Measurements from ENCODE around the gene KIF19. TPM values are rescaled to one million over a fixed set of nuclear protein-coding genes. Genes with fewer than 3 reads are reported as not detected.

Gene KIF19
- total RNA-seq, 8 experiments from 2014 or later = 0.11 to 3.3 (median 1.2) TPM; not detected in 2

DNA sequence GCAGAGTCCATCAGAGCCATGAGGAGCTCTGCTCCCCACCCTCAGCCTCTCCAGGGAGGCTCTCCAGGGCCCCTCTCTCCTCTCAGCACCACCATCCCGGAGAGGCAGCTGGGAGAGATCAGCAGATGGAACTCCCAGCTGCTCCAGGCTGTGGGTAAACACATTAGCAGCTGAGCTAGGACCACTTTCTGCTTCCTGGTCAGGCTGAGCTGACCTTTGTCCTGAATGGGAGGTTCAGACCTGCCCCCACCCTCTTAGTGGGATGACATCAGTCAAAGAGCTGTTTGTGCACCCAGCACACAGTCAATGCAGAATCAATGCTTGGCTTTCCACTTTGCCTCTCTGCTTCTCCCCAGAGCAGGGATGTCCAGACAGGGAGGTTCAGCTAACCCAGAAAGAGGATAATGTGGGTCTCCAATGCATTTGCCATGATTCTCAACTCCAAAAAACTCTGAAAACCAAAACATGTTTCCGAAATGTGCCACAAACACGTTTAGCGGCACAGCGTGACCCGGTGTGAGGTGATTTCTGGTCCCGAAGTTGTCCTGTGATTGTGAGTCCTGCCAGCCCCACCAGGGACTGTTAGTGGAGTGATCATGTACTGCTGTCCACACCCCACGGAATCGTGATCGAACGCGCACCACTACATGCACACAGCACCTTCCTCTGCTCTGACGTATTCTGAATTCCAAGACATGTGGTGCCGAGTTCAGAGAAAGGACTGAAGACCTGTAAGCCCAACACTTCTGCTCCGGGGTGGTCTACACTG, 48.0 kb downstream of the KIF19 start:
- Histone ChIP-seq H3K27ac (peak overlapping the region; percentile 48 to 86), H3K4me1 (replicated peaks in 1 of 2) (peaks cover 13 to 22% of the 10 kb centered on the region in 2 donors), H3K4me3 (no peak overlapping the region)
- 40 to 90% (median 67%) methylated on average over 1 to 3 of the region's 15 CpGs; no CpG with 5 or more reads in 6 of the 10 experiments for WGBS, 10 experiments
- peak in 5 of 8 experiments; percentile 85 to 92 (median 90) for ATAC-seq (replicated peaks in 6 of 8)
- in situ Hi-C loops (cut with MboI; ENCODE audit: low pct_unique_long_range_greater_than_20kb in 2 of 9, low sequenced_read_pairs in 9 of 9, unreplicated experiment in 9 of 9) = loop anchor here in 5 of 9 experiments (10.0 to 25.0 kb wide), 3 partner anchors 71 to 162 kb away; partner anchors contain the start of genes RPL38 (in 2 of the 5) and TTYH2 (in 2 of the 5)

DNA sequence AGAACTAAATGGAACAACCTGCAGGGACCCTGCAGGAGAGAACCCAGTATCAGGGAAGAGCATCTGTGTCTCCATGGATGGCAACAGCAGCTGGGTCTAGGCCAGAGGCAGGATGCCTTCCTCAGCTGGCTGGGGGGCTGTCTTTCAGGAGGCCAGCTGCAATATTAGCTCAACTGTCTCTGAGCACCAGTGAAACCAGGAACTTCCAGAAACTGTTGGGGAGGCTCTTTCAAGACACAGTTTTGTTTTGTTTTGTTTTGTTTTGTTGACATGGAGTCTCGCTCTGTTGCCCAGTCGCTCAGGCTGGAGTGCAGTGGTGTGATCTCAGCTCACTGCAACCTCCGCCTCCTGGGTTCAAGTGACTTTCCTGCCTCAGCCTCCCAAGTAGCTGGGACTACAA, 48.8 kb downstream of the KIF19 start:
- H3K27ac ChIP-seq = peak overlapping the region in 1 of 2 donors; percentile 86
- ATAC-seq (replicated peaks in 6 of 8) = no peak
- 30 to 100% (median 86%) methylated on average over 1 to 3 of the region's 3 CpGs; no CpG with 5 or more reads in 2 of the 10 experiments for WGBS, 10 experiments
- H3K4me3 ChIP-seq = no peak overlapping the region
- in situ Hi-C loops (cut with MboI; ENCODE audit: low pct_unique_long_range_greater_than_20kb in 2 of 9, low sequenced_read_pairs in 9 of 9, unreplicated experiment in 9 of 9) = loop anchor here in 5 of 9 experiments (10.0 to 25.0 kb wide), 3 partner anchors 70 to 163 kb away; partner anchors contain the start of genes RPL38 (in 2 of the 5) and TTYH2 (in 2 of the 5)
- peaks cover 14 to 21% of the 10 kb centered on the region in 2 donors for H3K4me1 ChIP-seq (replicated peaks in 1 of 2)

DNA sequence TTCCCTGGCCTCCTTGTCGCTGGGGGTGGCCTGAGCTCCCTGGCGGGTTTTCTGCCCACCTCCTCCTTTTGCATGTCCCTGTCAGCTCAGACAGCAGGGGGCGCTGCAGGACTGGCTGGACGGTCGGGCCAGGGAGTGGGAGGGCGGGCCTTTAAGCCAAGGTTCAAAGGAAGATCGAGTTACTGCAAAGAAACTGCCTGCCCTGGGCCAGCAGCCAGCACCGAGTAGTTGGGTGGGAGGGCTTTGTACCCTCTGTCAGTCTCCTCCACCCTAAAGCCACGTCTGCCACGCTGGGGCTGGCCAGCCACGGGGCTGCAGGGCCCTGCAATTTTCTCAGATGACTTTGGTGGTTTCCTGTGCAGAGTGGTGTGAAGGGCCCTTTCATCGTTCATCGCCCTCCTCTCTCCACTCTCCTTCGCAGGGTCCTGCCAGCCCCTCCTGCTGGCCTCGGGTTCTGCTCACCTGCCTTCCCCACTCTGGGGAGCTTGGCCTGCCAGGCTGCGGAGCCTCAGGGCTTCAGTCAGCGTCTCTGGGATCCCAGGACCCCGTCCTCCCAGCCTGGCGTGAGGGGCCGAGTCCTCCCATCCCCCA, 53.6 kb downstream of the KIF19 start:
- Histone ChIP-seq H3K27ac (no peak overlapping the region), H3K4me3 (no peak overlapping the region), H3K4me1 (replicated peaks in 1 of 2) (peaks cover 3 to 13% of the 10 kb centered on the region in 2 donors)
- ATAC-seq (replicated peaks in 6 of 8) = peak; percentile 94 to 98 (median 96)
- 30% methylated on average over 2 of the region's 20 CpGs; no CpG with 5 or more reads in 9 of the 10 experiments for WGBS, 10 experiments
- in situ Hi-C loops (cut with MboI; ENCODE audit: low pct_unique_long_range_greater_than_20kb in 2 of 9, low sequenced_read_pairs in 9 of 9, unreplicated experiment in 9 of 9) = loop anchor here in 3 of 9 experiments (10.0 kb wide), 2 partner anchors 65 to 75 kb away; no protein-coding TSS in a partner anchor

DNA sequence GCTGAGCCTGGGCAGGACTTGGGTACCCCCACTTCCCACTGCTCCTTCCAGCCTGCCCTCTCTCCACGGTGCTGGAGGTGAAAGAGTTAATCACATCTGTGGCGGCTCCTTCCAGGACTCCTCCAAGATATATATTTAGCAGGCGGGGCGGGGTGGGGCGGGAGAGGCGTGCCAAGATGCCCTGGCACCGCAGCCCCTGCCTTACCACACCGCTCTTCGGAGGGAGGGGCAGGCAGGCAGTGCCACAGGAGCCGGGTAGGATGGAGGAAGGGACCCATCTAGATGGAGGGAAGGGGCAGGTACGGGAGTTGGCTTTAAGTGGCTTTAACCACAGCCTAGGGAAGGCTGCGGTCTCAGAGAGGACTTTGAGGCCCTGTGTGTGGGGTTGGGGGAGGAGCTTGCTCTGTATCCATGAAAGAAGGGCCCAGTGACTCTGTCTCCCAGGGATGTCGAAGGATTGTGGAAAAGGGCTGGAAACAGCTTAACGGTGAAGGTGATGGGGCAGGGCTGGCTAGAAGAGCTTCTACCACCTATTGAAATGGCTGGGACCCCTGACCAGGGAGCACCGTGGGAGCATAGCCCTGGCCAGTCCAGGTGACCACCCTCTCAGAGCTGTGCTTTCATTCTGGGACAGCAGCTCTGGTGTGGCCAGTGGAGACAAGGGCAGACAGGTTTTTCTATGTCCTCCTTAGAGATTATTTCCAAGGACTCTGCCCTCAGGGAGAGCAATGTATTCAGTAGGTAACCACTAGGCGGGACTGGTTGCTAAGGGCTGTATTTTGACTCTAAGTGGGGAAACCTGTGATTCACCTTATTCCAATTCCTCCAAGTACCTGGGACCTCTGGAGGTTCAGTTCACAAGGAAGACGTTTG, 54.3 kb downstream of the KIF19 start:
- ATAC-seq (replicated peaks in 6 of 8) = peak; percentile 4 to 35 (median 18)
- 40 to 100% (median 76%) methylated on average over 1 to 2 of the region's 17 CpGs; no CpG with 5 or more reads in 6 of the 10 experiments for WGBS, 10 experiments
- Histone ChIP-seq H3K4me3 (no peak overlapping the region), H3K27ac (no peak overlapping the region), H3K4me1 (replicated peaks in 1 of 2) (peaks cover 3 to 12% of the 10 kb centered on the region in 2 donors)
- in situ Hi-C loops (cut with MboI; ENCODE audit: low pct_unique_long_range_greater_than_20kb in 2 of 9, low sequenced_read_pairs in 9 of 9, unreplicated experiment in 9 of 9) = no loop called here

DNA sequence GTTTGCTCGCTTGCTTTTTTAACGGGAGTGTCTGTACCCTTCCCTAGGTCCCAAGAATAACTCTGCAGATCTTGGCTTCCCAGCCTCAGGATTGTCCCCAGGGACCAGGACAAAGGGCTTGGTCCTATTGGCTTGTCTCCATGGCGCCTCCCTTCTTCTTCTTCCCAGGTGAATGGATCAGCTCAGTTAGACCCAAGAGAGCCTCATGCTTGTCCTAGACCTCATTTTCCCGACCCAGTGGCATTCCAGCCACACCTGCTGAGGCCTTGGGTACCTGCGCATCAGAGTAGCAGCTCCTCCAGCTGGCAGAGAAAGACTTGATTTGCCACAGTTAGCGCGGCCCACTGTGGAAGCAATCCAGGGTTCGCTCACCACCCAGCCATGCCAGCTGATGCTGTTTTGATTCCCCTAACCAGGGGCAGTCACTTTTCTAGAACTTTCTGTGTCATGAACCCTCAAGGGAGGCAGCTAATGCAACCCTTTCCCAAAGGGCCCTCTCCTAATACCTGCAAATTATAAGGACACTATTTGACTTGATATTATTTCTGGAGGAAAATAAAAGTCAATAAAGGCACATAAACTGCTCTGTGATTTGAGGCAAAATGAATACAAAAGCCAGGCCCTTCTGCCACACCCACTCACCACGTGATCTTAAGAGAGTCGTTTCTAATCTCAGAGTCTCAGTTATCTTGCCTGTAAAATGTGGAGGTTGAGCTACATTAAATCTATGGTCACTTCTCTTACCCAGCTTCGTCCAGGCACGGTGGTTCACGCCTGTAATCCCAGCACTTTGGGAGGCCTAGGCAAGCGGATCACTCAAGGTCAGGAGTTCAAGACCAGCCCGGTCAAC, 55.2 kb downstream of the KIF19 start:
- in situ Hi-C loops (cut with MboI; ENCODE audit: low pct_unique_long_range_greater_than_20kb in 2 of 9, low sequenced_read_pairs in 9 of 9, unreplicated experiment in 9 of 9) = no loop called here
- WGBS, 10 experiments = 8 to 100% (median 84%) methylated on average over 1 to 9 of the region's 15 CpGs
- H3K4me3 ChIP-seq = no peak overlapping the region
- H3K27ac ChIP-seq = no peak overlapping the region
- ATAC-seq (replicated peaks in 6 of 8) = no peak
- H3K4me1 ChIP-seq (replicated peaks in 1 of 2) = peaks cover 3 to 12% of the 10 kb centered on the region in 2 donors

DNA sequence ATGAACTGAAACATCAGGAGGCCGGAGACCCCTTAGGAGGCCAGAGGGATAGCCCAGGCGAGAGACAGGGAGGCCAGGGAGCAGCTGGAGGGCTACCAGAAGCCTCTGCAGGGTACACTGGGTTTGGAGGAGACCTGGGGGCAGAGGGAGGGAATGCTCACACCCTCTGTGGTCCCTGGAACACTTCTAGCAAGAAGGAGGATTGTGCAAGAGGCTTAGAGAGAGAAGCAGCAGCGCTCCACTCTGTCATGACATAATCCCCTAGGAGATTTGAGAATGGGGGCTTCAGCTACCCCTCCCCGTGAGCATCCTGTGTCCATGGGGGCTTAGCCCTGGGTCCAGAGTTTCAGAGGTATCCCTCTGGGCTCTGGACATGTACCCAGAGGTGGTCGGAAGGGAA, 57.1 kb downstream of the KIF19 start:
- WGBS, 10 experiments = 89 to 100% methylated on average over 1 to 3 of the region's 5 CpGs; no CpG with 5 or more reads in 8 of the 10 experiments
- in situ Hi-C loops (cut with MboI; ENCODE audit: low pct_unique_long_range_greater_than_20kb in 2 of 9, low sequenced_read_pairs in 9 of 9, unreplicated experiment in 9 of 9) = no loop called here
- Histone ChIP-seq H3K4me3 (no peak overlapping the region), H3K27ac (no peak overlapping the region), H3K4me1 (replicated peaks in 1 of 2) (peaks cover 3 to 12% of the 10 kb centered on the region in 2 donors)
- no peak for ATAC-seq (replicated peaks in 6 of 8)

DNA sequence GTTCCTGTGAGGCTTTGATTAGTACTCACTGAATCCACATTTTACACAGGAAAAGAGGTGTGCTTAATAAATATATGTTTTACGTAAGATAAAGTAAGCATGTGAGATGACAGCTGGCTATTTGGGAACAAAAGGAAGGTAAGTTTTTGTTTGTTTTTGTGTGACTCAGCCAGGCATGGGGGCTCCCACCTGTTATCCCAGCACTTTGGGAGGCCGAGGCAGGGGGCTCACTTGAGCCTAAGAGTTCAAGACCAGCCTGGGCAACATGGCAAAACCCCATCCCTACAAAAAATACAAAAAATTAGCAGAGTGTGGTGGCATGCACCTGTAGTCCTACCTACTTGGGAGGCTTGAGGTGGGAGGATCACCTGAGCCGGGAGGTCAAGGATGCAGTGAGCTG, 59.2 kb downstream of the KIF19 start:
- WGBS, 10 experiments = 47 to 100% (median 82%) methylated on average over 2 to 3 of the region's 3 CpGs
- ATAC-seq (replicated peaks in 6 of 8) = no peak
- Histone ChIP-seq H3K4me3 (no peak overlapping the region), H3K4me1 (replicated peaks in 1 of 2) (peaks cover 0 to 4% of the 10 kb centered on the region in 2 donors), H3K27ac (no peak overlapping the region)
- in situ Hi-C loops (cut with MboI; ENCODE audit: low pct_unique_long_range_greater_than_20kb in 2 of 9, low sequenced_read_pairs in 9 of 9, unreplicated experiment in 9 of 9) = no loop called here

DNA sequence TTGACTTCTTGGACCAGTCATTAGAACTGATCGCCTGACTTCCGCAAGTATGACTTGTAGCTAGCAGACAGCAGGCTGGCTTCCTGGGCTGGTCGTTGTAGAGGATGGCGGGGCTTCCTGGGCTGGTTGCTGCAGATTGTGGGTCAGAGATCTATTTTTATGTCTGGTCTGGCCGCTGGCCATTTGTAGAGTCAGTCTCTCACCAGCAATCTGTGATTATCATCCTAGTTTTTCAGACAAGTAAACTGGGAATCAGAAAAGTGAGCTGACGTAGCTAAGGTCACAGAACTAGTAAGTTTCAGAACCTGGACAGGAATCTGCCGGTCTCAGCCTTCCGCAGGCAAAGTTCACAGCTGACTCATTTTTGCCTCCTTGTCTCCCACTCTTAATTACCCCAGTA, 60.4 kb downstream of the KIF19 start:
- ATAC-seq (replicated peaks in 6 of 8) = no peak
- Histone ChIP-seq H3K4me3 (no peak overlapping the region), H3K27ac (no peak overlapping the region), H3K4me1 (replicated peaks in 1 of 2) (no peaks in the 10 kb centered on the region)
- 0 to 92% (median 79%) methylated on average over 1 to 7 of the region's 8 CpGs; no CpG with 5 or more reads in 2 of the 10 experiments for WGBS, 10 experiments
- in situ Hi-C loops (cut with MboI; ENCODE audit: low pct_unique_long_range_greater_than_20kb in 2 of 9, low sequenced_read_pairs in 9 of 9, unreplicated experiment in 9 of 9) = no loop called here

DNA sequence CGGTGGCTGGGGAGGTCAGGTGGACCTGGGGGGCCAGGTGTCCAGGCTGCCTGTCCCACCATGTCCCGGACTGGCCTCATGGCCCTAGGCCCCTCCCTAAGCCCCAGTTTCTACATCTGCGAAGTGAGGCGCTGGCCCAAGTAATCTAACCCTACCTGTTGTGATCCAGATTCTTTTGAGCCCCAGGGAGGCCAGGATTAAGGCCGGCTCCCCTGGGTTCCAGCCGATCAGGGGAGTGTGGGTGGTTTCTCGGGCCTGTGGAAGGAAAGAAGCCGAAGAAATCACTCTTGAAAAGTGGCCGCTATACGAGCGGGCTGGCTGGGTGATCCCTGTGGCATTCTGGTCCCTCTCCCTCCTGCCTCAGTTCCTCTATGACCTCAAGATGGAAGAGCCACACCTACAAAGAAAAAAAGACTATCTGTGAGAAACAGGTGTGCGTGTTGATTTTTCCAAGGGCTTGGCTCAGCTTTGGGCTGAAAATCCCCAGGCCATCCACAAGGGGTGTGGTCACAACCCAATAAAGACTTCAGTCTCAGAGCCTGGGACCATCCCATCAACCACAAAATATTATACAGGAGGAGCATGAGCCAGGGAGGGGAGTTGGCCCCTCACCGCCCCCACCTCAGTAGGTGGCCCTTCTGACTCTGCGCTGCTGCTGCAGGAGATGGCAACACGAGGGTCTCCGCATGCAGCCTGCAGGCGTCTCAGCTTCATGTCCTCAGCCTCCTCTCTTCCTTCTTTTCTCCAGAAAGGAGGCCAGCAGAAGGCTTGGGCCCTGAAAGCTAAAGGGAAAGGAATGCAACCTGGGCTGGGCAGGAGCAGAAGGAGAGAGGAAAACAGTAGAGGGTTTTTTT, 61.6 kb downstream of the KIF19 start:
- no peak overlapping the region for H3K4me3 ChIP-seq
- no peak overlapping the region for H3K27ac ChIP-seq
- WGBS, 10 experiments = 20 to 88% (median 67%) methylated on average over 1 to 12 of the region's 17 CpGs; no CpG with 5 or more reads in 2 of the 10 experiments
- no peak for ATAC-seq (replicated peaks in 6 of 8)
- in situ Hi-C loops (cut with MboI; ENCODE audit: low pct_unique_long_range_greater_than_20kb in 2 of 9, low sequenced_read_pairs in 9 of 9, unreplicated experiment in 9 of 9) = no loop called here
- no peaks in the 10 kb centered on the region for H3K4me1 ChIP-seq (replicated peaks in 1 of 2)

DNA sequence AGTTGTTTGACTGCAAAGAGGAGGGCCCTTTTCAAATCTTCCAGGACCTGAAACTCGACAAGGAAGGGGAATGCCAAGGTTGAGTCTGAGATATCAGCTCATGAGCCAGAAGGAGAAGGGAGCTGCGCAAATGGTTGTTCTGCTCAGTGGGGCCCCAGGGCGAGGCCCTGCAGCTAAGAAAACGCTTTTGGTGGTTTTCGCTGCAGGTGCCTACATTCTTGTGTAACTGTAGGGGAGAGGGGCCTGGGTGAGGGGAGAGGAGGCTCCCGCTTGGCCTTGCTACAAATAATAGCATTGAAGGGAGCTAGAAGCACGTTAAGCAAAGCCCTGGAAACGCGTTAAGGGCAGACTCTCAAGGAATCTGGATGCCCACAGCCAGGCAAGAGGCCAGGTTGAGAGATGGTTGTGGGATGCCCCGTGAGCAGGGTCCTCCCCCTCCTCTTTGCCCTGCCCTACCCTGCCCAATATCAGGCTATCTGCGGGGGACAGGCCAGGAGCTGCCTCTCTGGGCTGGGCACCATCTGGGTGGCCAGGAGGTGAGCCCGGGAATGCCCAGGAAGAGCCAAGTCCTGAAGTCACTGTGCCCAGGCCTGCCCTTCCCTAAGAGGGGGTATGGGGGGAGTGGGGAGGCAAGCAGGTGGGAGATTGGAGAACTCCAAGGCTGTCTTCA, 63.2 kb downstream of the KIF19 start:
- Histone ChIP-seq H3K27ac (no peak overlapping the region), H3K4me1 (replicated peaks in 1 of 2) (peaks cover 0 to 5% of the 10 kb centered on the region in 2 donors), H3K4me3 (no peak overlapping the region)
- ATAC-seq (replicated peaks in 6 of 8) = peak in 1 of 8 experiments; percentile 44
- 35 to 70% (median 50%) methylated on average over 2 to 9 of the region's 12 CpGs; no CpG with 5 or more reads in 3 of the 10 experiments for WGBS, 10 experiments
- in situ Hi-C loops (cut with MboI; ENCODE audit: low pct_unique_long_range_greater_than_20kb in 2 of 9, low sequenced_read_pairs in 9 of 9, unreplicated experiment in 9 of 9) = no loop called here
